ENCODE data around the gene PEBP1. TPM values are rescaled to one million over a fixed set of nuclear protein-coding genes. Genes with fewer than 3 reads are reported as not detected.

The PEBP1 gene
- polyA plus RNA-seq, 1 donor (not counting 4 experiments of a cell fraction or from before 2014, with no cell fraction given) = 197 TPM

DNA sequence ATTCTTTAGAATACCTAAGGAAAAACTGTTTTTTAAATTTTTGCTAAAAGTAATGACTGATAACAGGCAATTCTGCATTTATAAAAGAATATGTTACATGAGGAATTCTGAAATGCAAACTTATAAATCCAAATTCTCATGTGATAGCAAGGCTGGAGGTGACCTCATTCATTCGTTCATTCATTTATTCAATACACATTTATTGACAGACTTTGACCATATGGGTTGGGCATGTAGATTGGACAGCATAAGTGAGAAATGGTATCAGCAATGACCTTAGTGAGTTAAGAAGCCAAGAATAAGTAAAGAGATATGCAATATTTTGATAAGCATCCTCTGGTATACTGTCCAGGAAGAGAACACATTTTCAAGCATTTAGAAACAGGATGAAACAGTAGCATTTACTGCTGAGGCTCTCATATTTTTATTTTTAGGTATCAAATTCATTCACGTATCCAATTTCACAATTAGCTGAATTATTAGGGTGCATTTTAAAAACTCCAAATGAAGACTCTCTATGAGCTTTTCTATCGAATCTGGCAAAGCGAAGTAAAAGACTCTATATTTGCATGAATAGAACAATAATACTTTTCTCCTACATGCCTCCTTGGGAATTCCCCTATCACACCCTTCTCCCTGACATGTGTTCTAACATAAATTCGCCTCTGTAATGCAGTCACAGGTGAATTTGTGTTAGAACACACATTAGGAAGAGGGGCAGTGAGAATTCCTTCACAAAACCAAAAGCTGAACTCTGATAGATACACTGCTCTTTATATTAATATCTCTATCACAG lies 49.9 kb downstream of the PEBP1 start:
- Histone ChIP-seq H3K9me1 (ENCODE audit: control insufficient read depth, extremely low read depth, insufficient read depth, low read length) (no peaks in the 10 kb centered on the region), H3K4me1 (ENCODE audit: control insufficient read depth, extremely low read depth, insufficient read depth, low read length) (peaks cover 37% of the 10 kb centered on the region), H3K27ac (ENCODE audit: control insufficient read depth, insufficient read depth, low read length) (peak overlapping the region; percentile 25), H3K27me3 (ENCODE audit: control insufficient read depth, extremely low read depth, insufficient read depth, low read length) (no peaks in the 10 kb centered on the region), H3K4me2 (ENCODE audit: control insufficient read depth, extremely low read depth, insufficient read depth, low read depth, low read length) (no peak overlapping the region), H3K79me2 (ENCODE audit: control insufficient read depth, insufficient read depth, low read length) (peaks cover 2% of the 10 kb centered on the region), H4K20me1 (ENCODE audit: control insufficient read depth, extremely low read depth, insufficient read depth, low read length) (no peaks in the 10 kb centered on the region), H3K36me3 (ENCODE audit: control insufficient read depth in 2 of 2, extremely low read depth in 1 of 2, insufficient read depth in 2 of 2, low read length in 2 of 2) (peaks cover 3 to 4% of the 10 kb centered on the region in 2 experiments), H3K9me3 (ENCODE audit: control insufficient read depth, low read depth, low read length) (no peaks in the 10 kb centered on the region), H2AFZ (ENCODE audit: control insufficient read depth, low read length) (peak overlapping the region; percentile 7), H3K9ac (ENCODE audit: control insufficient read depth, extremely low read depth, insufficient read depth, low read length) (no peak overlapping the region), H3K4me3 (ENCODE audit: control insufficient read depth in 2 of 3, extremely low read depth in 1 of 3, insufficient read depth in 2 of 3, low read depth in 1 of 3, low read length in 3 of 3) (no peak overlapping the region)
- dilution Hi-C loops (cut with MboI; ENCODE audit: extremely low pct_ligation_motif_present, low sequenced_read_pairs) = no loop called here
- TF ChIP-seq, protein P1, sequence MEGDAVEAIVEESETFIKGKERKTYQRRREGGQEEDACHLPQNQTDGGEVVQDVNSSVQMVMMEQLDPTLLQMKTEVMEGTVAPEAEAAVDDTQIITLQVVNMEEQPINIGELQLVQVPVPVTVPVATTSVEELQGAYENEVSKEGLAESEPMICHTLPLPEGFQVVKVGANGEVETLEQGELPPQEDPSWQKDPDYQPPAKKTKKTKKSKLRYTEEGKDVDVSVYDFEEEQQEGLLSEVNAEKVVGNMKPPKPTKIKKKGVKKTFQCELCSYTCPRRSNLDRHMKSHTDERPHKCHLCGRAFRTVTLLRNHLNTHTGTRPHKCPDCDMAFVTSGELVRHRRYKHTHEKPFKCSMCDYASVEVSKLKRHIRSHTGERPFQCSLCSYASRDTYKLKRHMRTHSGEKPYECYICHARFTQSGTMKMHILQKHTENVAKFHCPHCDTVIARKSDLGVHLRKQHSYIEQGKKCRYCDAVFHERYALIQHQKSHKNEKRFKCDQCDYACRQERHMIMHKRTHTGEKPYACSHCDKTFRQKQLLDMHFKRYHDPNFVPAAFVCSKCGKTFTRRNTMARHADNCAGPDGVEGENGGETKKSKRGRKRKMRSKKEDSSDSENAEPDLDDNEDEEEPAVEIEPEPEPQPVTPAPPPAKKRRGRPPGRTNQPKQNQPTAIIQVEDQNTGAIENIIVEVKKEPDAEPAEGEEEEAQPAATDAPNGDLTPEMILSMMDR (optimal IDR thresholded peaks at IDR 0.05 in 1 of 3, IDR thresholded peaks at IDR 0.05 in 1 of 3, conservative IDR thresholded peaks at IDR 0.05 in 1 of 3; ENCODE audit: extremely low read depth in 1 of 3, insufficient read depth in 2 of 3, low read length in 3 of 3) = no peak
- no peak for TF ChIP-seq EZH2 (IDR thresholded peaks at IDR 0.05; ENCODE audit: low read length)
- DNase-seq (ENCODE audit: low read depth, low spot score) = no peak
- FAIRE-seq = peak; percentile 49

DNA sequence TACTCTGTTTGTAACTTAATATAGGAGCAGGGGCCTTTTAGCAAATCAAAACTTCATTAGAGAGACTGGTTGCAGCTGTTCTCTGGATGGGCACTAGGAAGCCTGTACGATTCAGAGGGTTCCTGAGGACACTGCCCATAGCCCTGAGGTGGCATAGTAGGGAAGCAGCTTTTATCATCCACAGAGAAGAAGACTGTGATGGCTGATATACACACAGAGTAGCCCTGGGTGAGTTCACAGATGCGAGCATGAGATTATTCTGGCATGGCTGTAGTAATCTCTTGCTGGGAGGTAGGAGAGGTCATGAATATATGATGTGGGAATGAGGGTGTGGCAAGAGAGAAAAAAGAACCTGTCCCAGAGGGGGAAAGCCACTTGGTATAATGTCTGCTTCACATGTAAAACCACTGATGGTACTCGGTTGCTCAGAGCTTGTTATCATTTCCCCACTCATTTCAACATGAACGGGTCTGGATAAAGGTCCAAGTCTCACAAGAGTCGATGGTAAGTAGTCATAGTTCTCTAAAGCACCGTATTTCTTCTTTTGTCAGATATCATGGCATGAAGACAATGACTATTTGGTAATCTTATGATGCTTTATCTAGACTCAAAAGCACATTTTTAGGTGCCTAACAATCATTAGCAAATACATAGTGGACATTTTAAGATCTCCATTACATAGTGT lies 52.0 kb downstream of the PEBP1 start:
- H3K9me1 ChIP-seq (ENCODE audit: control insufficient read depth, extremely low read depth, insufficient read depth, low read length) = no peaks in the 10 kb centered on the region
- H3K4me1 ChIP-seq (ENCODE audit: control insufficient read depth, extremely low read depth, insufficient read depth, low read length) = peaks cover 37% of the 10 kb centered on the region
- no peak overlapping the region for H2AFZ ChIP-seq (ENCODE audit: control insufficient read depth, low read length)
- DNase-seq (ENCODE audit: low read depth, low spot score) (no peak), FAIRE-seq (peak; percentile 72)
- H3K27me3 ChIP-seq (ENCODE audit: control insufficient read depth, extremely low read depth, insufficient read depth, low read length) = no peaks in the 10 kb centered on the region
- no peak overlapping the region for H3K4me2 ChIP-seq (ENCODE audit: control insufficient read depth, extremely low read depth, insufficient read depth, low read depth, low read length)
- H4K20me1 ChIP-seq (ENCODE audit: control insufficient read depth, extremely low read depth, insufficient read depth, low read length) = no peaks in the 10 kb centered on the region
- no peak overlapping the region for H3K9ac ChIP-seq (ENCODE audit: control insufficient read depth, extremely low read depth, insufficient read depth, low read length)
- dilution Hi-C loops (cut with MboI; ENCODE audit: extremely low pct_ligation_motif_present, low sequenced_read_pairs) = no loop called here
- H3K36me3 ChIP-seq (ENCODE audit: control insufficient read depth in 2 of 2, extremely low read depth in 1 of 2, insufficient read depth in 2 of 2, low read length in 2 of 2) = peaks cover 0 to 1% of the 10 kb centered on the region in 2 experiments
- TF ChIP-seq, protein P1 (optimal IDR thresholded peaks at IDR 0.05 in 1 of 3, IDR thresholded peaks at IDR 0.05 in 1 of 3, conservative IDR thresholded peaks at IDR 0.05 in 1 of 3; ENCODE audit: extremely low read depth in 1 of 3, insufficient read depth in 2 of 3, low read length in 3 of 3) = no peak
- no peak for TF ChIP-seq EZH2 (IDR thresholded peaks at IDR 0.05; ENCODE audit: low read length)
- no peak overlapping the region for H3K27ac ChIP-seq (ENCODE audit: control insufficient read depth, insufficient read depth, low read length)
- H3K4me3 ChIP-seq (ENCODE audit: control insufficient read depth in 2 of 3, extremely low read depth in 1 of 3, insufficient read depth in 2 of 3, low read depth in 1 of 3, low read length in 3 of 3) = no peak overlapping the region
- no peaks in the 10 kb centered on the region for H3K9me3 ChIP-seq (ENCODE audit: control insufficient read depth, low read depth, low read length)
- H3K79me2 ChIP-seq (ENCODE audit: control insufficient read depth, insufficient read depth, low read length) = no peaks in the 10 kb centered on the region

Measured in keratinocyte (primary cell).